ENCODE data around the gene HAT1.

- TF ChIP-seq POLR2A (IDR thresholded peaks at IDR 0.05) = no peak
- no peak for TF ChIP-seq CTCF (IDR thresholded peaks at IDR 0.05)
- no peak for TF ChIP-seq POLR2AphosphoS5 (IDR thresholded peaks at IDR 0.05; ENCODE audit: insufficient read depth in 1 of 2, low read depth in 1 of 2)
Measured at GRCh38 chr2:171919453-171919852, 2.8 kb upstream of the HAT1 start.
